Measurements from ENCODE around the gene LRMDA. TPM values are rescaled to one million over a fixed set of nuclear protein-coding genes. Genes with fewer than 3 reads are reported as not detected.
A peak's percentile ranks its signal among the peaks of the same experiment; 100 is the strongest.

The LRMDA gene
- total and polyA plus RNA-seq, 2 of the 13 experiments (the other 11 are each of a cell fraction or from before 2014, with no cell fraction given), result 13.4 to 22.0 TPM

DNA sequence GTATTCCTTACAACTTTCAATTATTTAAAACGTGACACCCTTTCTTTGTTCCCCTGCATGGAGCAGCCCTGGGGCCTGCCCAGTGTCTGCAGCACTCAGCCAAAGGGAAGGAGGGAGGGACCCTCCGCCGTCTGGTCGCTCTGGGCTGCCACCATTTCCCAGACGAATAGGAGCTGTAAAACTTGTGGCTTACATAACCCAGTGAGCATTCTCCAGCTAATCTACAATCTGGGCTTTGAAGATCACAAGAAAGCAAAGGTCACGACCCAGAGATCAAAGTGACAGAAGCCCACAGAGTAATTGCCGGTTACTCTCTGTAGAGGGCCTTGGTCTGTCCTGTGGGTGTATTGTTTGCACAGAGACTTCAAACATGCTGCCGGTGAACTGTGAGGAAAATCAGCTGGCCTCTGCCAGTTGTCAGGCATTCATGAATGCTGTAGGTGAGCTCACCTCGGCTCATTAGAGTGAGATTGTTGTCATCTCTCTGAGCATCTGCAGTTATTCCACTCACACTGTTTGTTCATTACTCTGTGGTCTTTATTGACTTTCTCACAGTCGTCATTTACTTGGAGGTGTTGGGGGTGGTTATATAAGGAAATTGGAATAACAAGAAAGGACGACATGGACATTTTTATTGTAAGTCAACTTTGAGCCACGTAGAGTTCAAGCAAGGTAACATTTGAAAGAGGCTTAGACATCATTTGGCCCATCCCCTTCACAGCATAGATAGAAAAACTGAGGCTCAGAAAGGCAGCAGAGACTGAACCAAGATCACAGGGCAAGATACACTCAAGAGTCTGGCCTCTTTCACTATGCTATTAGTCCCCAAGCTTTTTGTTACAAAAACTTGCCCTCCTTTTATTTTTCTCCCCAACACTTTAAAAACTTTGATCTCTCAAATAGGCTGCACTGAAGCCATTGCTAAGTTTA lies 619.8 kb downstream of the LRMDA start (continued):
- TF ChIP-seq, protein P1, sequence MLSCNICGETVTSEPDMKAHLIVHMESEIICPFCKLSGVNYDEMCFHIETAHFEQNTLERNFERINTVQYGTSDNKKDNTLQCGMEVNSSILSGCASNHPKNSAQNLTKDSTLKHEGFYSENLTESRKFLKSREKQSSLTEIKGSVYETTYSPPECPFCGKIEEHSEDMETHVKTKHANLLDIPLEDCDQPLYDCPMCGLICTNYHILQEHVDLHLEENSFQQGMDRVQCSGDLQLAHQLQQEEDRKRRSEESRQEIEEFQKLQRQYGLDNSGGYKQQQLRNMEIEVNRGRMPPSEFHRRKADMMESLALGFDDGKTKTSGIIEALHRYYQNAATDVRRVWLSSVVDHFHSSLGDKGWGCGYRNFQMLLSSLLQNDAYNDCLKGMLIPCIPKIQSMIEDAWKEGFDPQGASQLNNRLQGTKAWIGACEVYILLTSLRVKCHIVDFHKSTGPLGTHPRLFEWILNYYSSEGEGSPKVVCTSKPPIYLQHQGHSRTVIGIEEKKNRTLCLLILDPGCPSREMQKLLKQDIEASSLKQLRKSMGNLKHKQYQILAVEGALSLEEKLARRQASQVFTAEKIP (CRISPR knock-in tag; IDR thresholded peaks at IDR 0.05; ENCODE audit: borderline replicate concordance), result no peak
- TF ChIP-seq FIP1L1 (IDR thresholded peaks at IDR 0.05; ENCODE audit: borderline replicate concordance, insufficient read depth, low read depth, low read length) (no peak), ZNF550 (CRISPR knock-in tag; IDR thresholded peaks at IDR 0.05; ENCODE audit: borderline replicate concordance) (no peak), SKI (IDR thresholded peaks at IDR 0.05; ENCODE audit: partially characterized antibody) (peak; percentile 99), ZNF629 (CRISPR knock-in tag; conservative IDR thresholded peaks at IDR 0.05) (peak; percentile 91), ZNF34 (CRISPR knock-in tag; IDR thresholded peaks at IDR 0.05; ENCODE audit: borderline replicate concordance) (no peak), YEATS4 (CRISPR knock-in tag; IDR thresholded peaks at IDR 0.05; ENCODE audit: borderline replicate concordance) (peak; percentile 77; the same call in 1 of the 2 replicates), RBFOX2 (IDR thresholded peaks at IDR 0.05; ENCODE audit: low read depth, low read length) (0 out of 2 replicates have a peak, but pooled peaks have one; percentile 26), CCDC6 (CRISPR knock-in tag; IDR thresholded peaks at IDR 0.05) (peak; percentile 80), ZNF724P (CRISPR knock-in tag; IDR thresholded peaks at IDR 0.05; ENCODE audit: borderline replicate concordance) (no peak), ZC3H13 (CRISPR knock-in tag; IDR thresholded peaks at IDR 0.05) (no peak), ZFP36 (IDR thresholded peaks at IDR 0.05; ENCODE audit: borderline replicate concordance, low read depth, low read length, partially characterized antibody) (no peak), ZNF431 (CRISPR knock-in tag; IDR thresholded peaks at IDR 0.05; ENCODE audit: borderline replicate concordance, low read depth) (peak; percentile 86; the same call in 1 of the 2 replicates), FOXA3 (CRISPR knock-in tag; IDR thresholded peaks at IDR 0.05) (peak; percentile 88), ZNF234 (CRISPR knock-in tag; conservative IDR thresholded peaks at IDR 0.05) (no peak), ZNF333 (CRISPR knock-in tag; IDR thresholded peaks at IDR 0.05; ENCODE audit: borderline replicate concordance) (0 out of 2 replicates have a peak, but pooled peaks have one; percentile 27)
- TF ChIP-seq, protein P2, sequence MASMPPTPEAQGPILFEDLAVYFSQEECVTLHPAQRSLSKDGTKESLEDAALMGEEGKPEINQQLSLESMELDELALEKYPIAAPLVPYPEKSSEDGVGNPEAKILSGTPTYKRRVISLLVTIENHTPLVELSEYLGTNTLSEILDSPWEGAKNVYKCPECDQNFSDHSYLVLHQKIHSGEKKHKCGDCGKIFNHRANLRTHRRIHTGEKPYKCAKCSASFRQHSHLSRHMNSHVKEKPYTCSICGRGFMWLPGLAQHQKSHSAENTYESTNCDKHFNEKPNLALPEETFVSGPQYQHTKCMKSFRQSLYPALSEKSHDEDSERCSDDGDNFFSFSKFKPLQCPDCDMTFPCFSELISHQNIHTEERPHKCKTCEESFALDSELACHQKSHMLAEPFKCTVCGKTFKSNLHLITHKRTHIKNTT (CRISPR knock-in tag; IDR thresholded peaks at IDR 0.05), result no peak
- TF ChIP-seq, protein P3, sequence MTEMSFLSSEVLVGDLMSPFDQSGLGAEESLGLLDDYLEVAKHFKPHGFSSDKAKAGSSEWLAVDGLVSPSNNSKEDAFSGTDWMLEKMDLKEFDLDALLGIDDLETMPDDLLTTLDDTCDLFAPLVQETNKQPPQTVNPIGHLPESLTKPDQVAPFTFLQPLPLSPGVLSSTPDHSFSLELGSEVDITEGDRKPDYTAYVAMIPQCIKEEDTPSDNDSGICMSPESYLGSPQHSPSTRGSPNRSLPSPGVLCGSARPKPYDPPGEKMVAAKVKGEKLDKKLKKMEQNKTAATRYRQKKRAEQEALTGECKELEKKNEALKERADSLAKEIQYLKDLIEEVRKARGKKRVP (CRISPR knock-in tag; IDR thresholded peaks at IDR 0.05), result peak in 1 of 2 experiments; percentile 76; a peak in 2 of 4 replicates
- TF ChIP-seq, protein P4, sequence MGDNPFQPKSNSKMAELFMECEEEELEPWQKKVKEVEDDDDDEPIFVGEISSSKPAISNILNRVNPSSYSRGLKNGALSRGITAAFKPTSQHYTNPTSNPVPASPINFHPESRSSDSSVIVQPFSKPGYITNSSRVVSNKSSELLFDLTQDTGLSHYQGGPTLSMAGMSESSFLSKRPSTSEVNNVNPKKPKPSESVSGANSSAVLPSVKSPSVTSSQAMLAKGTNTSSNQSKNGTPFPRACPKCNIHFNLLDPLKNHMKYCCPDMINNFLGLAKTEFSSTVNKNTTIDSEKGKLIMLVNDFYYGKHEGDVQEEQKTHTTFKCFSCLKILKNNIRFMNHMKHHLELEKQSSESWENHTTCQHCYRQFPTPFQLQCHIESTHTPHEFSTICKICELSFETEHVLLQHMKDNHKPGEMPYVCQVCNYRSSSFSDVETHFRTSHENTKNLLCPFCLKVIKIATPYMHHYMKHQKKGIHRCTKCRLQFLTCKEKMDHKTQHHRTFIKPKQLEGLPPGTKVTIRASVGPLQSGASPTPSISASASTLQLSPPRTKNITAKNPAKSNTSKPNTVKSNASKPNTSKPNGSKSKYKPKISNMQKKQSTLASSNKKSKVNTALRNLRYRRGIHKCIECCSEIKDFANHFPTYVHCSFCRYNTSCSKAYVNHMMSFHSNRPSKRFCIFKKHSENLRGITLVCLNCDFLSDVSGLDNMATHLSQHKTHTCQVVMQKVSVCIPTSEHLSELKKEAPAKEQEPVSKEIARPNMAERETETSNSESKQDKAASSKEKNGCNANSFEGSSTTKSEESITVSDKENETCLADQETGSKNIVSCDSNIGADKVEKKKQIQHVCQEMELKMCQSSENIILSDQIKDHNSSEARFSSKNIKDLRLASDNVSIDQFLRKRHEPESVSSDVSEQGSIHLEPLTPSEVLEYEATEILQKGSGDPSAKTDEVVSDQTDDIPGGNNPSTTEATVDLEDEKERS (CRISPR knock-in tag; IDR thresholded peaks at IDR 0.05), result peak; percentile 87; the same call in 1 of the 2 replicates

Measured in HepG2 (cell line).